ENCODE results near the gene CLNS1A.
A peak's percentile ranks its signal among the peaks of the same experiment; 100 is the strongest.
"Not testable (repeated sequence)": the region's sequence is repeated elsewhere in the genome, so short reads cannot be mapped to it uniquely, and the experiment has no call there.

CLNS1A gene

GRCh38 chr11:77611921-77612320, 25.7 kb downstream of the CLNS1A start:
- no peak for DNase-seq

- no peak for DNase-seq
Observed at GRCh38 chr11:77609234-77609633, 28.4 kb downstream of the CLNS1A start.

- no peak for DNase-seq
Observed at GRCh38 chr11:77604281-77604680, 33.3 kb downstream of the CLNS1A start.

- DNase-seq = no peak
Observed at GRCh38 chr11:77602381-77603088, 35.1 kb downstream of the CLNS1A start.

GRCh38 chr11:77598195-77598594, 39.4 kb downstream of the CLNS1A start:
- DNase-seq = no peak

- DNase-seq = no peak
Observed at GRCh38 chr11:77596626-77597025, 41.0 kb downstream of the CLNS1A start.

GRCh38 chr11:77593883-77594282, 43.7 kb downstream of the CLNS1A start:
- DNase-seq = no peak

- peak; percentile 2 for DNase-seq
Observed at GRCh38 chr11:77592727-77593126, 44.9 kb downstream of the CLNS1A start.

GRCh38 chr11:77590194-77590782, 47.3 kb downstream of the CLNS1A start:
- peak; percentile 52 for DNase-seq

GRCh38 chr11:77589521-77590193, 47.9 kb downstream of the CLNS1A start, which contains the start of gene AQP11:
AQP11 (plus strand) TSS chr11:77589953; CDS start chr11:77589993, 40 bp downstream.
- peak; percentile 87 for DNase-seq

GRCh38 chr11:77589181-77589520, 48.4 kb downstream of the CLNS1A start:
- no peak for DNase-seq

- DNase-seq = peak; percentile 53
Observed at GRCh38 chr11:77580712-77581337, 56.8 kb downstream of the CLNS1A start.

GRCh38 chr11:77575428-77575827, 62.2 kb downstream of the CLNS1A start:
- DNase-seq = not testable (repeated sequence)

GRCh38 chr11:77570896-77571295, 66.7 kb downstream of the CLNS1A start:
- not testable (repeated sequence) for DNase-seq

- no peak for DNase-seq
Observed at GRCh38 chr11:77569676-77570070, 67.9 kb downstream of the CLNS1A start.

GRCh38 chr11:77568916-77569675, 68.5 kb downstream of the CLNS1A start:
- DNase-seq = no peak

GRCh38 chr11:77568306-77568705, 69.3 kb downstream of the CLNS1A start:
- DNase-seq = no peak
